ENCODE results near the gene TCF4. TPM values are rescaled to one million over a fixed set of nuclear protein-coding genes. Genes with fewer than 3 reads are reported as not detected.

The TCF4 gene
- total and polyA plus RNA-seq, 7 donors, result 8.6 to 68.9 (median 36.8) TPM

DNA sequence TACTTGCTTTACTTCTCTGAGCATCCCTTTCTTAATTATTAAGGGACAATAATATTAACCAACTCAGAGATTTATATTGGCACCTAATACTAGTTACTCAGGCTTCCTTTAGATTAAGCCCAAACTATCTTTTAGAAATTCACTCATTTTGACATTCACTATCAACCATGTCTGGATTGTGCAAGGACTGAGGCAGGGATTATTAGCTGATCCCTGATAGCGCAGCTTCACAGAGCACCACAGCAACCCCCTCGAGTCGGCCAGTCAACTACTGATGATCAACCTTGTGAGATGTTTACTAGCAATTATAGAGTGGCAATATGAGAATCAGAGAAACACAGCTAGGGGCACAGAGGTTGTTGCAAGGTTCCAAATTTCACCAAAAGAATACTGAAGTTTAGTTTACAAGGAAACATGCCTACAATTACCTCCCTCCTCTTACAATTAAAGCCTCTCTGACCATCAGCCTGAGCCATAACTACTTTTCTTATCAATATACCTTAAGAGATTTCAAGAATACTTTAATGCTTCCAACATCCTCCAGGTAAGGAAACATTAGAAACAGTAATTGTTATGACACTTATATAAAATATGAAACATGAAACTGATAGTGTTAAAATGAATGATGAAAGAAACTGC is 191.6 kb downstream of the TCF4 start:
- Histone ChIP-seq H3K4me1 (peaks cover 45% of the 10 kb centered on the region), H3K27ac (no peak overlapping the region), H3K4me3 (no peak overlapping the region), H3K36me3 (ENCODE audit: insufficient read depth in 1 of 2, low read depth in 1 of 2) (no peaks in the 10 kb centered on the region), H3K9me3 (no peaks in the 10 kb centered on the region), H3K27me3 (ENCODE audit: insufficient read depth in 3 of 3, low read length in 2 of 3) (no peaks in the 10 kb centered on the region)
- DNase-seq, result no peak
- WGBS, 3 donors, result 70 to 72% (median 71%) methylated on average over 3 of the region's 3 CpGs
- no peak for ATAC-seq
- TF ChIP-seq, protein P1, sequence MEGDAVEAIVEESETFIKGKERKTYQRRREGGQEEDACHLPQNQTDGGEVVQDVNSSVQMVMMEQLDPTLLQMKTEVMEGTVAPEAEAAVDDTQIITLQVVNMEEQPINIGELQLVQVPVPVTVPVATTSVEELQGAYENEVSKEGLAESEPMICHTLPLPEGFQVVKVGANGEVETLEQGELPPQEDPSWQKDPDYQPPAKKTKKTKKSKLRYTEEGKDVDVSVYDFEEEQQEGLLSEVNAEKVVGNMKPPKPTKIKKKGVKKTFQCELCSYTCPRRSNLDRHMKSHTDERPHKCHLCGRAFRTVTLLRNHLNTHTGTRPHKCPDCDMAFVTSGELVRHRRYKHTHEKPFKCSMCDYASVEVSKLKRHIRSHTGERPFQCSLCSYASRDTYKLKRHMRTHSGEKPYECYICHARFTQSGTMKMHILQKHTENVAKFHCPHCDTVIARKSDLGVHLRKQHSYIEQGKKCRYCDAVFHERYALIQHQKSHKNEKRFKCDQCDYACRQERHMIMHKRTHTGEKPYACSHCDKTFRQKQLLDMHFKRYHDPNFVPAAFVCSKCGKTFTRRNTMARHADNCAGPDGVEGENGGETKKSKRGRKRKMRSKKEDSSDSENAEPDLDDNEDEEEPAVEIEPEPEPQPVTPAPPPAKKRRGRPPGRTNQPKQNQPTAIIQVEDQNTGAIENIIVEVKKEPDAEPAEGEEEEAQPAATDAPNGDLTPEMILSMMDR (IDR thresholded peaks at IDR 0.05), result no peak
- intact Hi-C loops (cut with DNase I), result no loop called here

DNA sequence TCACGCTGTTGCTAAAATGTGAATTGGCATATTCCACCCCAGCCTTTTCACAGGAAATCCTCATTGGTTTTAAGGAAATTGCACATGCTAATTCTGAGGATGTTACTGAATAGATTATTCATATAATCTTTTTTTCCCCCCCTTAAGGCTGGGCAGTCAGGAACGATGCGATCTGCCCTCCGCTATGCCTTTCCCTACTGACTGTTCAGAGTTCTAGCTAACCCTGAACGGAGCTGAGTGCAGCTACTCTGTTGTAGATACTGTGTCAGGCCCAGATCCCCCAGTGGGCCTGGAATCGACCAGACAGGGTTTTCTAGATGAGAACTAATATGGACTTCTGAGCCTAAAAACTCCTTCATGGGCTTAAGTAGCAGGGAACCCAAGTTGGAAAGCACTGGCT is 192.2 kb downstream of the TCF4 start:
- H3K9me3 ChIP-seq, result no peaks in the 10 kb centered on the region
- TF ChIP-seq, protein P1 (IDR thresholded peaks at IDR 0.05), result no peak
- intact Hi-C loops (cut with DNase I), result no loop called here
- ATAC-seq (no peak), DNase-seq (no peak)
- WGBS, 3 donors, result 70 to 77% (median 72%) methylated on average over 6 of the region's 6 CpGs
- no peaks in the 10 kb centered on the region for H3K27me3 ChIP-seq (ENCODE audit: insufficient read depth in 3 of 3, low read length in 2 of 3)
- no peak overlapping the region for H3K4me3 ChIP-seq
- no peak overlapping the region for H3K27ac ChIP-seq
- no peaks in the 10 kb centered on the region for H3K36me3 ChIP-seq (ENCODE audit: insufficient read depth in 1 of 2, low read depth in 1 of 2)
- peaks cover 49% of the 10 kb centered on the region for H3K4me1 ChIP-seq

DNA sequence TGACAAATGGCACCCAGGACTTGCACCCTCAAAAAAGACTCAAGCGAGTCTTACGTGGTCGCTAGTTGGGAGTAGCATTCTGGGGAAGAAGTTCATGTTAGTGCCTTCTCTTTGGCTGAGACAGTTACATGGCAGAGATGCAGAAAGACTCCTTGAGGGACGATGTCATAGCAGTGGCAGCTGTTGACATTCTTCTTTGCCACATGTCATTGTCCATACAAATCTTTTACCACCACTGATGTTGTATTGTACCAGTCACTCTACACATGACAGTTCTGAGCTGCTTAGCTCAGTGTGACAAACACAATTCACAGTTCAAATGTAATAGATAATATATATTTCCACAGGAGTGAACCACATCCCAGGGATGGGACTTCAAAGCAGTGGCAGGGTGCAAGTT is 197.1 kb downstream of the TCF4 start:
- H3K9me3 ChIP-seq, result no peaks in the 10 kb centered on the region
- H3K36me3 ChIP-seq (ENCODE audit: insufficient read depth in 1 of 2, low read depth in 1 of 2), result no peaks in the 10 kb centered on the region
- WGBS, 3 donors, result 62 to 72% (median 65%) methylated on average over 4 of the region's 4 CpGs
- intact Hi-C loops (cut with DNase I), result no loop called here
- ATAC-seq (peak; percentile 84 to 93 (median 88)), DNase-seq (no peak)
- no peaks in the 10 kb centered on the region for H3K27me3 ChIP-seq (ENCODE audit: insufficient read depth in 3 of 3, low read length in 2 of 3)
- H3K4me1 ChIP-seq, result peaks cover 34% of the 10 kb centered on the region
- peak overlapping the region; percentile 11 for H3K27ac ChIP-seq
- TF ChIP-seq, protein P1 (IDR thresholded peaks at IDR 0.05), result no peak
- H3K4me3 ChIP-seq, result no peak overlapping the region

DNA sequence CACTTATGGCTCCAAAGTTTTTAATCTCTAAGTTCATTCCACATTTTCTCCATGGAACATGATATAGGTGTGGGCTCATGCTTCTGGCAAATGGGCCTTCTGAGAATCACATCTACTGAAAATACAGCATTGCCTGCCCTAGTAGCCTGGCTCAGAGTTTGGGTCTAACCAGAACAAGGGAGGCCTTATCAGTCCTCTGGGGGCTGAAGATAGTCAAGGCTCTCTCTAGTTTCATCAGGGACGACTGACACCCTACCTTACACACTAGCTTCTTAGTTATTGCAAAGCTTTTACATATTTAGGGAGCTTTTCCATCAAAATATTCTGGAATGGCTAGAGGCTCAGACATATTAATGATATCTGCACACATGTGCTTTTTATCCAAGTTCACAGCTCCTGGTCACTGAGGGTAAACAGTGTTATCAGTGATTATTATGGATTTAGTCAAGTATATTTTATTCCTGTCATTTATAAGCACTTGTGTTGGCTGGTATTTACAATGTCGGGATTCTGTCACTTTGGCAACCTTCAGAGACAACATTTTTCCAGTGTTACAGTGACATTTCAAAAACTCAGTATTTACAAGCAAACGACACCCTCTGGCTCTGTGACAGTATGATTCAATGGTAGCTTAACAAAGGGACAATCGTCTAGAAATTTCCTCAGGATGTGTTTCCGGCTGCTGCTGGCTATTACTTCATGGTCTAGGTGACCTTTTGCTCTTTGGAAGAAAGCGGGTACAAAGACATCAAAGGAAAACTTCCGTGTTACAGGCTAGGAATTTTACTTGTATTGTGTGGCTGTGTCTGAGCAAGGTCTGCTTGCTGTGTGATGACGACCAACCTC is 200.6 kb downstream of the TCF4 start:
- Histone ChIP-seq H3K36me3 (ENCODE audit: insufficient read depth in 1 of 2, low read depth in 1 of 2) (no peaks in the 10 kb centered on the region), H3K27me3 (ENCODE audit: insufficient read depth in 3 of 3, low read length in 2 of 3) (no peaks in the 10 kb centered on the region), H3K4me1 (peaks cover 27% of the 10 kb centered on the region), H3K27ac (peak overlapping the region; percentile 31), H3K4me3 (no peak overlapping the region), H3K9me3 (no peaks in the 10 kb centered on the region)
- DNase-seq (no peak), ATAC-seq (peak in 2 of 4 donors; percentile 16 to 24)
- 33 to 45% (median 40%) methylated on average over 8 of the region's 8 CpGs for WGBS, 3 donors
- intact Hi-C loops (cut with DNase I), result loop anchor here in 1 of 2 donors (5.0 kb wide), 1 partner anchor 35 kb away; no protein-coding TSS in a partner anchor
- TF ChIP-seq, protein P1 (IDR thresholded peaks at IDR 0.05), result no peak

Data from psoas muscle (tissue), 8 donors.